NCI-H2196 (cell line): ENCODE measurements around the gene PTPN7.

Experiments
- DNase-seq: peaks from one replicate; lab custom pipeline; 2025; ENCODE audit not compliant: unreplicated experiment; lab: John Stamatoyannopoulos, UW

Gene PTPN7

GRCh38 chr1:202107801-202108731 is 52.3 kb downstream of the PTPN7 start:
- DNase-seq, result peak; percentile 79

DNA sequence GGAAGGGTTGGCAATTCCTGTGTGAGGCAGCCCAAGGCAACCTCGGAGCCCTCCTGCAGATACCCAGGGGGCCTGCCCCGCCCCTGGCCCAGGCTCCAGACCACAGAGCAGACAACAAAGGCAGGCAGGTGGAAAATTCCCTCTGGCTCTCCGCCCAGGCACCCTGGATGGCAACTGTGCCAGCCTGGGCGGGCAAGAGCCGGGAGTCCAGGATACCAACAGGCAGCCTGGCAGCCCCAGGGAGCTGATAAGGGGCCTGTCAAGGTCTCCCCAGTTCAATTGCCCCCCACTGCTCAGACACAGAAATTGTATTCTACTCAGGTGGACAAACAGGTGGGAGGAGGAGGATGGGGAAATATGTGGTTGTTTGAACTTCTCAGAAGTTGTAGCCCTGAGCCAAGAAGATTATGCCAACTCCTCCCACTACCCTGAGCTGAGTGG is 53.1 kb downstream of the PTPN7 start:
- DNase-seq, result peak; percentile 94

GRCh38 chr1:202106340-202107254 is 53.8 kb downstream of the PTPN7 start:
- peak; percentile 83 for DNase-seq

GRCh38 chr1:202105571-202106339 is 54.6 kb downstream of the PTPN7 start:
- DNase-seq, result peak; percentile 84

DNA sequence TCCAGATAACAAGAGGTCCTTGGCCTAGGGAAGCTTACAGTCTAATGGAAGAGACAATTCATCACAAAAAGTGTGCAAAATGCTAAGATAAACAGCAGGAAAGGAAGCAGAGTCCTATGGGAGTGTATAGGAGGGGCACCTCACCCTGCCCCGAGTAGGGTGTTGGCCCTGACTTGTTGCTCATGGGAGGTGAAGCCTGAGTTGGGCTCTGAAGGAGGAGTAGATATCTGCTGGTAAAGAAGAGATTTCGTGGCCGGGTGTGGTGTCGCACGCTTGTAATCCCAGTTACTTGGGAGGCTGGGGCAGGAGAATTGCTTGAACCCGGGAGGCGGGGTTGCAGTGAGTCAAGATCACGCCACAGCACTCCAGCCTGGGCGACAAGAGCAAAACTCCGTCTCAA is 56.3 kb downstream of the PTPN7 start:
- DNase-seq, result no peak

DNA sequence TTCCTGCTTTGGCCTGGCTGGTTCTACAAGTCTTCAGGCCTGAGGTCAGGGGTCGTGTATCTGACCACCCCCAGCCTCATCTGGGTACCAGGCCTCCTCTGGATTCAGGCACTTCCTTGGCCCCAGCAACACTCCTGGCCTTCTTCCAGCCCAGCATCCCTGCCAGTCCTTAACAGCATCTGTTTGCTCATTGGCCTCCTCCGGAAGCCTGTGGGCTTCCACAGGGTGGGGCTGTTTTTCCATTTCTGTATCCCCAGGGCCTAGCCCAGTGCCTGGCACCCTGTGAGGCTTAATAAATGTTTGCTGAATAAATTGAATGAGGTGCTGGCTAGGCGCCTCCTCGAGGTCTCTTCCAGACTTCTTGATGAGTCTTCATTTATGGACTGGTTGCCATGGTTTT is 59.2 kb downstream of the PTPN7 start:
- DNase-seq, result peak; percentile 33
